IMR-90 (cell line): ENCODE data around the gene MTREX. TPM values are rescaled to one million over a fixed set of nuclear protein-coding genes. Genes with fewer than 3 reads are reported as not detected.

ENCODE experiments used
- ATAC-seq: fragments of 200-7000 bp; cut with Tn5 transposase; 2 replicates; pipeline ENCODE4 v1.9.1; 2020; ENCODE audit warnings: low read depth, mild to moderate bottlenecking, moderate library complexity
- BruUV-seq: library from RNA; stranded (reverse); fragments of 400-500 nt; replicated peaks from 2 replicates; lab custom pipeline; 2021; lab: Mats Ljungman, UMichigan
- CTCF ChIA-PET: fragments of 300-600 bp; formaldehyde crosslinking; extraction: SDS; loops from one replicate; lab custom pipeline; 2021; ENCODE audit warnings: antibody characterized with exemption; lab: Yijun Ruan, JAX
- POLR2A ChIA-PET: fragments of 300-600 bp; sonication (Branson Sonifier 250); formaldehyde crosslinking; loops from one replicate; lab custom pipeline; 2022; ENCODE audit warnings: antibody characterized with exemption; ENCODE audit not compliant: unreplicated experiment; lab: Charles Lee
- DNase-seq: peaks from one replicate; pipeline ENCODE4 v3.0.0; 2013
- H2AFZ ChIP-seq: replicated peaks from 2 replicates; pipeline ENCODE3; 2013; ENCODE audit warnings: low read length, mild to moderate bottlenecking; ENCODE audit not compliant: poor library complexity
- H2AK5ac ChIP-seq: 2 replicates; pipeline ENCODE4 v1.6.1; 2013; ENCODE audit warnings: low read depth, low read length, inconsistent platforms
- H2AK9ac ChIP-seq: replicated peaks from 2 replicates; pipeline ENCODE3; 2013; ENCODE audit warnings: mild to moderate bottlenecking, low read depth, low read length, moderate library complexity; ENCODE audit not compliant: poor library complexity
- H2BK120ac ChIP-seq: 2 replicates; pipeline ENCODE4 v1.6.1; 2013; ENCODE audit warnings: low read depth, low read length, inconsistent platforms
- H2BK15ac ChIP-seq: 3 replicates; pipeline ENCODE4 v1.6.1; 2013; ENCODE audit warnings: low read depth, low read length, inconsistent platforms
- H2BK20ac ChIP-seq: 2 replicates; pipeline ENCODE4 v1.6.1; 2013; ENCODE audit warnings: low read depth, mild to moderate bottlenecking, inconsistent platforms, low read length, moderate library complexity
- H2BK5ac ChIP-seq: 2 replicates; pipeline ENCODE4 v1.6.1; 2013; ENCODE audit warnings: mild to moderate bottlenecking, low read depth, low read length, inconsistent platforms; ENCODE audit not compliant: poor library complexity, severe bottlenecking
- H3K14ac ChIP-seq: replicated peaks from 2 replicates; pipeline ENCODE4 v1.6.1; 2013; ENCODE audit warnings: low read depth, low read length, inconsistent platforms
- H3K18ac ChIP-seq: 2 replicates; pipeline ENCODE4 v1.6.1; 2013; ENCODE audit warnings: low read depth, low read length, control low read depth
- H3K23ac ChIP-seq: 2 replicates; pipeline ENCODE4 v1.6.1; 2013; ENCODE audit warnings: low read depth, low read length, inconsistent platforms
- H3K27ac ChIP-seq: 2 replicates; pipeline ENCODE4 v1.5.1; 2013; ENCODE audit warnings: mild to moderate bottlenecking, control low read depth, low read length; ENCODE audit not compliant: insufficient read depth
- H3K27me3 ChIP-seq: 2 replicates; pipeline ENCODE4 v1.6.1; 2013; ENCODE audit warnings: low read length; ENCODE audit not compliant: control insufficient read depth, insufficient read depth
- H3K36me3 ChIP-seq: 2 replicates; pipeline ENCODE4 v1.6.1; 2013; ENCODE audit warnings: low read length, mixed read lengths; ENCODE audit not compliant: control insufficient read depth, insufficient read depth
- H3K4ac ChIP-seq: 2 replicates; pipeline ENCODE4 v1.6.1; 2013; ENCODE audit warnings: low read depth, low read length, inconsistent platforms
- H3K4me1 ChIP-seq: 2 replicates; pipeline ENCODE4 v1.6.1; 2013; ENCODE audit warnings: low read length, mixed read lengths; ENCODE audit not compliant: control insufficient read depth, insufficient read depth
- H3K4me2 ChIP-seq: 2 replicates; pipeline ENCODE4 v1.6.1; 2013; ENCODE audit warnings: low read depth, mild to moderate bottlenecking, control low read depth, low read length, moderate library complexity
- H3K4me3 ChIP-seq: 2 replicates; pipeline ENCODE4 v1.5.1; 2013; ENCODE audit warnings: low read depth, mild to moderate bottlenecking, control low read depth, low read length, moderate library complexity; ENCODE audit not compliant: insufficient read depth
- H3K56ac ChIP-seq: 2 replicates; pipeline ENCODE4 v1.6.1; 2013; ENCODE audit warnings: low read length, inconsistent platforms; ENCODE audit not compliant: insufficient read depth; ENCODE audit errors: extremely low read depth
- H3K79me1 ChIP-seq, 2 experiments: 2 replicates each; pipeline ENCODE4 v1.6.1; 2013; ENCODE audit warnings: low read length in 2 of 2, inconsistent platforms in 1 of 2, low read depth in 1 of 2
- H3K9ac ChIP-seq: 2 replicates; pipeline ENCODE4 v1.6.1; 2013; ENCODE audit warnings: low read depth, low read length, control low read depth
- H3K9me1 ChIP-seq: 2 replicates; pipeline ENCODE4 v1.6.1; 2013; ENCODE audit warnings: low read length, inconsistent platforms; ENCODE audit not compliant: insufficient read depth
- H3K9me3 ChIP-seq: 2 replicates; pipeline ENCODE4 v1.6.1; 2013; ENCODE audit warnings: low read length; ENCODE audit not compliant: control insufficient read depth, insufficient read depth
- H4K20me1 ChIP-seq: 2 replicates; pipeline ENCODE4 v1.6.1; 2013; ENCODE audit warnings: low read length, inconsistent platforms; ENCODE audit not compliant: insufficient read depth
- H4K5ac ChIP-seq: 2 replicates; pipeline ENCODE4 v1.6.1; 2013; ENCODE audit warnings: mild to moderate bottlenecking, low read depth, low read length, control low read depth
- H4K8ac ChIP-seq, 2 experiments: 2 replicates each; pipeline ENCODE4 v1.6.1; 2013; ENCODE audit warnings: low read depth in 2 of 2, low read length in 2 of 2, control low read depth in 1 of 2, inconsistent platforms in 1 of 2
- H4K91ac ChIP-seq: 2 replicates; pipeline ENCODE4 v1.6.1; 2013; ENCODE audit warnings: low read depth, low read length, inconsistent platforms; ENCODE audit not compliant: insufficient read depth
- BHLHE40 ChIP-seq: fragments of 150-350 bp; IDR thresholded peaks from 2 replicates; pipeline ENCODE4 v1.6.1; 2016; ENCODE audit warnings: mild to moderate bottlenecking, low read depth, low read length
- CEBPB ChIP-seq: IDR thresholded peaks from 2 replicates; pipeline ENCODE4 v1.6.1; 2012; ENCODE audit warnings: low read depth, low read length, improper control_type of control experiment
- CHD1 ChIP-seq: IDR thresholded peaks from 2 replicates; pipeline ENCODE4 v1.6.1; 2012; ENCODE audit warnings: low read depth, low read length, improper control_type of control experiment
- FOS ChIP-seq: fragments of 150-350 bp; IDR thresholded peaks from 2 replicates; pipeline ENCODE4 v1.6.1; 2016; ENCODE audit warnings: low read depth, low read length
- MAZ ChIP-seq: IDR thresholded peaks from 2 replicates; pipeline ENCODE4 v1.6.1; 2012; ENCODE audit warnings: low read depth, mild to moderate bottlenecking, low read length, improper control_type of control experiment, moderate library complexity, borderline replicate concordance
- MXI1 ChIP-seq: IDR thresholded peaks from 2 replicates; pipeline ENCODE4 v1.6.1; 2012; ENCODE audit warnings: low read depth, mild to moderate bottlenecking, low read length, moderate library complexity, borderline replicate concordance
- NFE2L2 ChIP-seq: fragments of 150-350 bp; IDR thresholded peaks from 2 replicates; pipeline ENCODE4 v1.6.1; 2016; ENCODE audit warnings: low read depth, mild to moderate bottlenecking, low read length
- POLR2A ChIP-seq: IDR thresholded peaks from 2 replicates; pipeline ENCODE4 v1.6.1; 2012; ENCODE audit warnings: mild to moderate bottlenecking, low read depth, low read length
- RAD21 ChIP-seq: IDR thresholded peaks from 2 replicates; pipeline ENCODE4 v1.6.1; 2012; ENCODE audit warnings: low read length, improper control_type of control experiment
- RCOR1 ChIP-seq: IDR thresholded peaks from 2 replicates; pipeline ENCODE4 v1.6.1; 2012; ENCODE audit warnings: mild to moderate bottlenecking, low read length, improper control_type of control experiment; ENCODE audit not compliant: insufficient replicate concordance
- RFX5 ChIP-seq: IDR thresholded peaks from 2 replicates; pipeline ENCODE4 v1.8.0; 2012; ENCODE audit warnings: low read depth, mild to moderate bottlenecking, low read length, moderate library complexity
- SMC3 ChIP-seq: fragments of 150-350 bp; IDR thresholded peaks from 2 replicates; pipeline ENCODE4 v1.6.1; 2016; ENCODE audit warnings: low read depth, mild to moderate bottlenecking, antibody characterized with exemption, low read length, moderate library complexity
- WGBS, 2 experiments: methylation state at CpG; one replicate each; pipeline versions ENCODE4 v1.1.5 to v1.1.7; 2013; ENCODE audit warnings: missing lambda C conversion rate in 2 of 2; ENCODE audit not compliant: insufficient read length in 1 of 2; ENCODE audit errors: extremely low coverage in 2 of 2; 5-methylcytosine and 5-hydroxymethylcytosine counted together
- dilution Hi-C: fragments of 300-500 bp; cut with HindIII; formaldehyde crosslinking; loops from one replicate; pipeline ENCODE4 v1.14.3; 2018; ENCODE audit warnings: low sequenced_read_pairs; ENCODE audit not compliant: unreplicated experiment
- in situ Hi-C: fragments of 300-500 bp; cut with MboI; formaldehyde crosslinking; loops from 3 replicates; pipeline ENCODE4 v1.14.3; 2019; ENCODE audit warnings: low sequenced_read_pairs, inconsistent platforms, mixed read lengths
- intact Hi-C: fragments of 100-400 bp; cut with micrococcal nuclease; formaldehyde crosslinking; loops from 2 replicates; pipeline ENCODE4 v1.10.0; 2022
- polyA plus RNA-seq, 3 experiments: library from polyadenylated mRNA; depleted of rRNA; stranded (reverse); fragments of >200 nt; gene quantifications; 2 replicates each; pipeline ENCODE4 v1.2.3, GENCODE V29; 2012; ENCODE audit warnings: low replicate concordance in 1 of 3
- total RNA-seq: library from RNA; depleted of rRNA; stranded (reverse); fragments of >200 nt; gene quantifications from 2 replicates; pipeline ENCODE4 v1.2.3, GENCODE V29; 2012
- TF ChIP-seq, protein P1 (sequence below): fragments of 150-350 bp; IDR thresholded peaks from 2 replicates; pipeline ENCODE4 v1.6.1; 2017; ENCODE audit warnings: mild to moderate bottlenecking, antibody characterized with exemption, low read length, low read depth

Gene MTREX
- total and polyA plus RNA-seq, 2 of the 4 experiments (the other 2 are of a cell fraction), result 22.1 to 33.2 TPM

- H3K36me3 ChIP-seq, result peaks cover 19% of the 10 kb centered on the region
- DNase-seq, result no peak
Observed at GRCh38 chr5:55406292-55406691, 98.5 kb downstream of the MTREX start.

More at GRCh38 chr5:55406292-55406691, 98.5 kb downstream of the MTREX start:
- no peak overlapping the region for H2BK15ac ChIP-seq
- no peak overlapping the region for H3K23ac ChIP-seq
- H2BK20ac ChIP-seq, result no peak overlapping the region
- H3K4me3 ChIP-seq, result no peak overlapping the region
- 0 out of 2 replicates have a peak, but pooled peaks cover 2% of the 10 kb centered on the region for H3K4me1 ChIP-seq
- no peak overlapping the region for H2AFZ ChIP-seq
- no CpG with 5 or more reads among the region's 2 CpGs for WGBS, 2 experiments
- no peak overlapping the region for H3K4ac ChIP-seq
- H3K14ac ChIP-seq, result no peak overlapping the region
- no peak overlapping the region for H4K5ac ChIP-seq
- H3K18ac ChIP-seq, result no peak overlapping the region
- H3K9me3 ChIP-seq, result no peaks in the 10 kb centered on the region
- in situ Hi-C loops, result no loop called here
- H2AK5ac ChIP-seq, result no peak overlapping the region
- no peak overlapping the region for H3K27ac ChIP-seq
- dilution Hi-C loops, result no loop called here
- no peak overlapping the region for H3K9ac ChIP-seq
- H3K9me1 ChIP-seq, result no peaks in the 10 kb centered on the region
- H3K56ac ChIP-seq, result no peak overlapping the region
- no peaks in the 10 kb centered on the region for H4K20me1 ChIP-seq
- H4K8ac ChIP-seq, result no peak overlapping the region
- CTCF ChIA-PET, result interaction anchor here (0.6 to 1.0 kb wide), 3 partner anchors 9 to 286 kb away, joined by 3 to 4 read pairs (median 3); no protein-coding TSS in a partner anchor
- no TSS peak for BruUV-seq
- no peak overlapping the region for H3K4me2 ChIP-seq
- H2AK9ac ChIP-seq, result no peak overlapping the region
- H3K79me1 ChIP-seq, result 0 out of 4 replicates have a peak, but pooled peaks cover 0 to 2% of the 10 kb centered on the region in 2 experiments
- H2BK5ac ChIP-seq, result no peak overlapping the region
- ATAC-seq, result no peak
- intact Hi-C loops, result loop anchor here (2.0 to 5.0 kb wide), 2 partner anchors 129 to 516 kb away; partner anchors contain the start of gene PLPP1
- H4K91ac ChIP-seq, result no peak overlapping the region
- no peaks in the 10 kb centered on the region for H3K27me3 ChIP-seq
- POLR2A ChIA-PET, result no interaction called here
- H2BK120ac ChIP-seq, result no peak overlapping the region
- TF ChIP-seq, protein P1, sequence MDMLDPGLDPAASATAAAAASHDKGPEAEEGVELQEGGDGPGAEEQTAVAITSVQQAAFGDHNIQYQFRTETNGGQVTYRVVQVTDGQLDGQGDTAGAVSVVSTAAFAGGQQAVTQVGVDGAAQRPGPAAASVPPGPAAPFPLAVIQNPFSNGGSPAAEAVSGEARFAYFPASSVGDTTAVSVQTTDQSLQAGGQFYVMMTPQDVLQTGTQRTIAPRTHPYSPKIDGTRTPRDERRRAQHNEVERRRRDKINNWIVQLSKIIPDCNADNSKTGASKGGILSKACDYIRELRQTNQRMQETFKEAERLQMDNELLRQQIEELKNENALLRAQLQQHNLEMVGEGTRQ, result no peak
- TF ChIP-seq FOS (no peak), RAD21 (no peak), RFX5 (no peak), MAZ (no peak), SMC3 (no peak), POLR2A (no peak), CHD1 (no peak), BHLHE40 (no peak), MXI1 (no peak), NFE2L2 (no peak), RCOR1 (no peak), CEBPB (no peak)
